AML-193 (cell line): ENCODE measurements around the gene TBC1D20.

Experiments
- DNase-seq, 2 experiments: peaks; one replicate each; lab custom pipeline; 2025; lab: John Stamatoyannopoulos, UW

TBC1D20 gene

GRCh38 chr20:437787-438486, 24.4 kb downstream of the TBC1D20 start:
- DNase-seq: peak; percentile 14 to 50

DNA sequence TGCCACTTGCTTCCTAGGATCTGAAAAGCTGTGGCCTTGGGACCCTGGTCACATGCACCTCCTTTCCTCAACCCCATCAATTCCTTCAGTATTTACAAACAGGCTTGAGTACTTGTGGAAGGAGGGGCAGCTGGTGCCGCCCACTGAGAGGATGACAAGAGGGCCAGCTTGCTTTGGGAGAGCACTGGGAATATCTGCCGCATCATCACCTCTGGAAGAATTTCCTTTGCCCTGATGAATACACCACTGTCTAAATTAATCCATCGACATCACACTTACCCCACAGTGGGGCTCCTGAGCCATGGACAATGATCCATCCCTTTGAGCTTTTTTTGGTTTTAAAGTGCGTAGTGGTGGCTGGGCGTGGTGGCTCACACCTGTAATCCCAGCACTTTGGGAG, 25.9 kb downstream of the TBC1D20 start:
- no peak for DNase-seq

- DNase-seq: no peak
Observed at GRCh38 chr20:435558-435957, 26.8 kb downstream of the TBC1D20 start.

DNA sequence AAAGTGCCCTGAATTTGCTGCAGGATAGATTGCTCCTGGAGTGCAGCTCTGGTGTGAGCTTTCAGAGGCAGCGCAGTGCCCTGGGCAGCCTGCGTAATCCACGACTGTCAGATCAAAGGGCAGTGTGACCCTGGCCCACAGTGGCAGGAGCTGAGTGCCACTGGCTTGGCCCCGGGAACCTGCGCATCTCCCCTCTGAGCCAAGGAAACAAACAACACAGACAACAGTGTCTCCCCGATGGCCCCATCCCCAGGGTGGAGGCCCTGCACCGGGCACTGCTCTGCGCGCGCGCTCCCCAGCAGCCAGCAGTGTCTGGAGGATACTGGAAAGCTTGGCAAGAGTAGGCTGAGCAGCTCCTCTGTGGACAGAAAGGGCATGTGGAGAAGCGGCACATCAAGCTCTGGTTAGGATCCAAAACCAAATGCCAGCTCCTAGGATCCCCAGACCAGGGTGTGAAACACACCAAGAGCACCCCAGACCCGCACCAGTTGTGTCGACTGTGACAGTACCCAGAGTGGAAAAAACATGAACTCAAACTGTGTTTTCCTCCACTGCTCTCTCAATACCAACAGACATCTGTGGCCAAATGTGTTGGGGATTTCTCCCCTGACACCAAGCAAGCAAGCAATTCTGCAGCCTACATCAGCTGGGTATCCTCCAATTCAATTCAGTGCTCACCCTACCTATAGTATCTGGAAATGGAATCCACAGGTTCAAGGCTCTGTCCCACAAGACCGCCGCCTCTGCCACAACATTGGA, 27.5 kb downstream of the TBC1D20 start:
- no peak for DNase-seq

DNA sequence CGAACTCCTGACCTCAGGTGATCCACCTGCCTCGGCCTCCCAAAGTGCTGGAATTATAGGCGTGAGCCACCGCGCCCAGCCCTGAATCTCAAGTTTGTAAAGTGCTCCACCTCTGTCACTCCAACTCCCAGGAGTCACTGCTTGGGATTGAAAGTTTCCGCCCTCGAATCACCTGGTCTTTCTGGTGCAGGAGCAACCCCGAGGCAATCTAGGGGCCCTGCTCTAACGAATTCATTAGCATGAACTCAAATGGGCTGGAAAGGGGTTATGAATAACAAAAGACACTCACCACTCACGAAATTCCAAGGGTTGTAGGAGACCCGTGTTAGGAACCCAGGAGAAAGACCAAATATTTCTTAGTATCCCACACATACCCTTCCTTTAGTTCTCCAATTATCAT, 28.1 kb downstream of the TBC1D20 start:
- DNase-seq: no peak

- DNase-seq: no peak
Observed at GRCh38 chr20:433300-433975, 28.9 kb downstream of the TBC1D20 start.

GRCh38 chr20:432677-433299, 29.5 kb downstream of the TBC1D20 start:
- DNase-seq: no peak

DNA sequence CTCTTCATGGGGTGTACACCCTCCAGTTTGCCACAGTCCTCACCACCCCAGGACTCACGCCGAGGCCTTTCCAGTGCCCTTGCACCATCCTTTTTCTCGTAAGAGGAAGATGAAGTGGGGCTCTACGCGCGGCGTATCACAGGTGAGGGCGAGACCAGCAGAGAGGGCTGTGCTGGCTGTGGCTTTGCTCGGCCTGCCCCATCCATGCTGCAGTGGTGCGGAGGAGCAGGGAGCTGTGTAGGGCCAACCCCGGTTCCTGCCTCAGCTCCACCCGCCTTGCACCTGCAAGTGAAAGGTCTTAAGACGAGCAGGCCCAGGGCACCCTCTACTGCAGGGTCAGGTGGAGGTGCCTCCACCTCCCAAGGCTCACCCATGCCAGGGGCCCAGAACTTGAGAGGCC, 30.1 kb downstream of the TBC1D20 start:
- DNase-seq: no peak

DNA sequence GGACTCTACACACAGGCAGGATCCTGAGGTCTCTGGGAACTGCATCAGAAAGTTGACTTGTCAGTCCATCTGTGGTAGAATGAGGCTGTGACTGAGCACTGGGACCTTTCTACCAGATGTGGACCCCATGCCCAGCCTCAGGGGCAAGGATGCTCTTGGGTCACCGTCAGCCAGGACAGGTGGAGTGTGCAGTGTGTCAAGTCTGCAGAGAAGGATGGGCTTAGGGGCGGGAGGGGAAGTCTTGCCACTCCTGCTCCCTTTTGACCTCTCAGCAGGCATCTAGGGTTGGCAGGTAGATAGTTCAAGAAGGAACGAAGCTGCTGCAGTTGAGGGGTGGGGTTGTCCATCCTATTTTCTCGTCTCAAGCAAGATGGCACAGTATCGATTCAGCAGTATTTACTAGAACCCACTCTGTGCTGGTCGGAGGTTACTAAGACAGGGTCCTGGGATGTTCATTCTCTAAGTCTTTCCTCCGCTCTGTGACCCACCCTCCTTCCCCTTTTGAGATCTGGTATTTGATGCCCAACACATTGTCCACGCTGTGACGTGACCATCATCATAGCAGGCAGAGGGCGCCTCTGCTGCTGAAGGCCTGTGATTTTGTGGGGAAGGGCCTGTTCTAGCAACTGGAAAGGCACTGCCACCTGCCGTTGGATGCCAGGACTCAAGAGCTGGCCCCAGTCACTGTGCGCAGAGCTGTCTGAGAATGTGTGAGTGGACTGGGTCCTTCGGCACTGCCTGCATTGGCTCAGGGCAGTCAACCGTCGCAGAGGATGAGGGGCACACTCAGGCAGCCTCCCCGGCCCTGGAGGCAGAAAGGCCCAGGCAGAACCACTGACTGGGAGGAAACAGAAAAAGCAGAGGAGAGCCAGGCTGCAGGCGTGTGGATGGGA, 31.1 kb downstream of the TBC1D20 start:
- DNase-seq: peak; percentile 78 to 91

- DNase-seq: no peak
Observed at GRCh38 chr20:430091-430999, 32.0 kb downstream of the TBC1D20 start.

GRCh38 chr20:428658-429200, 33.6 kb downstream of the TBC1D20 start:
- no peak for DNase-seq

GRCh38 chr20:427849-428657, 34.3 kb downstream of the TBC1D20 start:
- no peak for DNase-seq

DNA sequence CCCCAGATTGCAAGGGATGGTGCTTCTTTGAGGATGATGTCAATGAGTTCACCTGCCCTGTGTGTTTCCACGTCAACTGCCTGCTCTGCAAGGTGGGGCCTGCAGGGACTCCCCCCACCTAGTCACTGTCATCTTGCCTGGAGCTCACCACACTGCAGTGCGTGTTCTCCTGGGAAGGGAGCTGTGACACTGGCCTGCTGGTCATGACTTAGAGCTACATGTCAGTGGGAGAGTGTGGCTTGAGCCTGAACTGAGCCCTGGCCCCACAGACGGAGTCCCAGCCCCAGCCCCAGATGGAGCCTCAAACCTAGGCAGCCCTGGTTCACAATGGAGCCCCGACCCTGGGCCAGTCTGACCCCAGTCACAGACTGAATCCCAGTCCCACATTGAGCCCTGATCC, 34.9 kb downstream of the TBC1D20 start:
- DNase-seq: no peak

DNA sequence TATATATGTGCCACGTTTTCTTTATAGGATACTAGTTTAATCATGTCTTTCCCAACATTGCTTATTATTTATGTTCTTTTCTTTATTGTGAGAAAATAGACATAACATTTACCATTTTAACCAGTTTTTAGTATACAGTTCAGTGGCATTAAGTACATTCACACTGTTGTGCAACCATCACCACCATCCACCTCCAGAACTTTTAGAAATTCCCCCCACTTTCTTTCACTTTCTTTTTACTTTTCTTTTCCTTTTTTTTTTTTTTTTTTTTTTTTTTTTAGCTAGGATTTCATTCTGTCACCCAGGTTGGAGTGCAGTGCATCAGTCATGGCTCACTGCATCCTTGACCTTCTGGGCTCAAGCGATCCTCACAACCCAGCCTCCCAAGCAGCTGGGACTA, 35.8 kb downstream of the TBC1D20 start:
- no peak for DNase-seq

DNA sequence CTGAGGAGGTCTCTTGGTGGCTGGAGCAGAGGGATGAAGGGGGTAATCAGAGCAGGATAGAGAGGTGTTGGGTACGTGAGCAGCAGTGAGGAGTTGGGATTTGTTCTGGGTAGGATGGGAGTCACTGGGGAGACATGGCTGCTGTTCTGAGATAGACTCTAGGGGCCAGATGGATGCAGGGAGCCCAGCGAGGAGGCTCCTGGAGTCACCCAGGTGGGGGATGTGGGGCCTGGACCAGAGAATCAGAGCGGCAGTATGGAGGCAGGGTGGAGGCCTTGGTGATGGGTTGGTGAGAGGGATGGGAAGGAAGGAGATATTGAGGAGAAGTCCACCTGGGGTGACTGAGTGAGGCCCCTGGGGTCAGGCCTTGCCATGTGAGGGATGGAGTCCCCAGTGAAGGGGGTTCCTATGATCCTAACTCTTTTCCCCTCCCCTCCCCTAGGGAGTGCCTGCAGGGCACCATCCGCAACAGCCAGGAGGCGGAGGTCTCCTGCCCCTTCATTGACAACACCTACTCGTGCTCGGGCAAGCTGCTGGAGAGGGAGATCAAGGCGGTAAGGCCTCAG, 40.6 kb downstream of the TBC1D20 start:
- no peak for DNase-seq

GRCh38 chr20:420721-421574, 41.4 kb downstream of the TBC1D20 start:
- no peak for DNase-seq

DNA sequence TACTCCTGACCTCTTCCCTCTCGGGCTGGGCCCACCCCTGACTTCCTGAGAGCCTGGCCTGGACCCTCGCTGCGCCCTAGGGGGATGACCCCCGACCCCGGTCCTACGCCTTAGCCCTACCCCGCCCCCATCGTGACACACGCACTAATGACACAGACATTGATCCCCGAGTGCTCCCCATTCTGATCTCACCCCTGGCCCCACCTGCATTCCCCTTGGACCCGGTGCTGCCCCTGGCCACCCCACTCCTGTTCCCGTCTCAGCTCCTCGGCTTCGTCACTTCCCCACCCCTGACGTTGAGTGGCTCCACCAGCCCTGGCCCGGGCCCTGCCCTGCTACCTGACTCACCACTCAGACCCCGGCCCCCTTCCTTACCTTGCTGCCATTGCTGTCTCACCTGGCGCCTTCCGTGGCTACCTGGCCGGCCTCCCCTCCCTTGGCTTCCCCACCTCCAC, 42.1 kb downstream of the TBC1D20 start:
- DNase-seq: no peak
